Activated gamma-delta T cell (primary cell): ENCODE measurements around the gene EIF4G3.
"Not testable (repeated sequence)": the region's sequence is repeated elsewhere in the genome, so short reads cannot be mapped to it uniquely, and the experiment has no call there.

ENCODE experiments used
- DNase-seq: peaks from one replicate; lab custom pipeline; 2025; lab: John Stamatoyannopoulos, UW

Gene EIF4G3

DNA sequence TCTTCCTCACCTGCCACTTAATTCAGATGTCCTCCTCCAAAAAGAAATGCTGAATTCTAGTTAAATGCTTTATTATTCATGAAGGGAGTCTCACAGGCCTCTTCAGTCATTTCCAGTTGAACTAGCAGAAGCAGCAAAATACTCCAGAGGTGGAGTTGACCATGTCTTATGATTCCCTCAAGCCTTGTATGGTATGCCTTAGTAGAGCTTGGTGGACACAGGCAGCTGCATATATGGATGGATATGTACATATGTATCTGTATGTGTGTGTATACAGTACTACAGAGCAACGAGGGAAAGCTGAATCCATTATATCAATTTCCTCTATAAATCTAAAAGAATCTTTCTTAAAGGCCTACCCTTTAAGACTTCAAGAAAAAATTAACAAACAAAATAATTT lies 306.0 kb downstream of the EIF4G3 start:
- DNase-seq = no peak

DNA sequence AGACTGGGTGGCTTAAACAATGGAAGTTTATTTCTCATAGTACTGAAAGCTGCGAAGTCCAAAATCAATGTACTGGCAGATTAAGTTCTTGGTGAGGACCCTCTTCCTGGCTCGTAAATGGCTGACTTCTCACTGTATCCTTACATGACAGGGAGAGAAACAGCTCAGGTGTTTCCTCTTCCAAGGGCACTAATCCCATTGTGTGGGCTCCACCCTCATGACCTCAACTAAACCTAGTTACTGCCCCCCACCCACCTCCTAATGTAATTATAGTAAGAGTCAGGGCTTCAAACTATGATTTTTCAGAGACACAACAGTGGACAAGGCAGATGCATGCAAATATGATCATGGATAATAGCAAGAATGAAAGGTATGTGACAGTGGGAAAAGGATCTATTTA lies 308.4 kb downstream of the EIF4G3 start:
- no peak for DNase-seq

GRCh38 chr1:20867847-20868246 lies 308.9 kb downstream of the EIF4G3 start:
- DNase-seq = no peak

GRCh38 chr1:20867062-20867461 lies 309.6 kb downstream of the EIF4G3 start:
- no peak for DNase-seq

DNA sequence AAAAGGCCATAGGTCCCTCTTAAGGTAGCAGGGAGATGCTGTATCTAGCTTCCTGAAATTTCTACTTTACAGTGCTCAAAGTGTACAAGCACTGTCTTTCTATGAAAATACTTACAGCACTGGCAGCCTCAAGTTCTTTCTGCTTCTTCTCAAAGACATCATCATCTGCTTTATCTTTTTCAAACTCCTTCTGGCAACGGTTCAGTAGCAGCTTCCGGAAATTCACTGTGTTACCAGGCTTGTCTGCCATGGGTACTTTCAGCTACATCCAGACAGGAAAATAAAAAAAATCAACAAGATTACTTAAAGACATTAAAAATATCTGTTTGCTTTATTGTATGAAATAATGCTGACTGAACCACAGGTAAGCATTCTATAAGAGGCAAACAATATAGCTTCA lies 311.7 kb downstream of the EIF4G3 start:
- DNase-seq = no peak

DNA sequence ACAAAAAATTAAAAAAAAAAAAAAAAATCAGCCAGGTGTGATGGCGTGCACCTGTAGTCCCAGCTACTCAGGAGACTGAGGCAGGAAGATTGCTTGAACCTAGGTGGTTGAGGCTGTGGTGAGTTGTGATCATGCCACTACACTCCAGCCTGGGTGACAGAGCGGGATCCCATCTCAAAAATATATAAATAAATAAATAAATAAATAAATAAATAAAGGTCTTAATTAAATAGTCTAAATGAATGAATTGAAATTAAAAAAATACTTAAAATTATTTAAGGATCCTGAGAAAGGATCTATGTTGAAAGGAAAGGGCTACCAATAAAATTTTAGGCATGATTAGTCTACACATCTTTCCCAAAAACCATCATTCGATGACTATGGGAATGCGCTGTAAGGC lies 322.2 kb downstream of the EIF4G3 start:
- no peak for DNase-seq

GRCh38 chr1:20851791-20852190 lies 324.9 kb downstream of the EIF4G3 start:
- not testable (repeated sequence) for DNase-seq

- no peak for DNase-seq
Measured at GRCh38 chr1:20850021-20850420, 326.7 kb downstream of the EIF4G3 start.

DNA sequence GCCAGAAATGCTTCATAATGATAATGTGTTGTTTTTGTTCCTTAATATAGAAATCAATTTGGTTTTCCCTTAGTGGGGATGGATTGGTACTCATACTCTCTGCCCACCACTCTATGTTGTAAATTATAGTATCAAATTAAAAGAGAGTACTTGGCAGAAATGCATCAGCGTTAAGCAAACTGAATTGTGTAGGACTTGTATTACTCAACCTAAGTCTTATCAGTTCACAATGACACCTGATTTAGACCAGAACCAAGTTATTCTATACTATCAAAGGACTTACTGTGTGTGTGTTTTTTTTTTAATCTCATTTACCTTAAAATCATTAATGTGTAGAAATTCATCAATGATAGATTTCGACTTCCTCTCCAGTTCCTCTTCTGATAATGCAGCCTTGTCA lies 327.6 kb downstream of the EIF4G3 start:
- DNase-seq = no peak

- no peak for DNase-seq
Measured at GRCh38 chr1:20848162-20848561, 328.5 kb downstream of the EIF4G3 start.

DNA sequence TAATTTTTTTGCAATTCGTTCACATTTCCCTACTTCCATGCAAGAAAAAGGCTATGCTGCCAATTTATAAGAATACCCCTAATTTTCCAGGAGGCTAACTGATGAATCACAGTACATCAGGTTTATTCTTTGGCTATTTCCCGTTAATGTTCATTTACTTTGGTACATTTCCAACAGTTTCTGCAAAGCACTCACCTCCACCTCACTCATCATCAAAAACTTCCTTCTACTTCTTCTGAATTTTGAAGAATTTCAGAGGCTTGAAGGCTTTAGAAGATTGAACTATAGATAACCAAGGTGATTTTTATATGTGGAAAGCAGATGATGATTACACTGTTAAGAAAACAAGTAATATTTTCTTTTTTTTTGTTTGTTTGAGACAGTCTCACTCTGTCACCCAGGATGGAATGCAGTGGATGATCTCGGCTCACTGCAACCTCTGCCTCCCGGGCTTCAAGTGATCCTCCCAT lies 329.1 kb downstream of the EIF4G3 start:
- DNase-seq = no peak

DNA sequence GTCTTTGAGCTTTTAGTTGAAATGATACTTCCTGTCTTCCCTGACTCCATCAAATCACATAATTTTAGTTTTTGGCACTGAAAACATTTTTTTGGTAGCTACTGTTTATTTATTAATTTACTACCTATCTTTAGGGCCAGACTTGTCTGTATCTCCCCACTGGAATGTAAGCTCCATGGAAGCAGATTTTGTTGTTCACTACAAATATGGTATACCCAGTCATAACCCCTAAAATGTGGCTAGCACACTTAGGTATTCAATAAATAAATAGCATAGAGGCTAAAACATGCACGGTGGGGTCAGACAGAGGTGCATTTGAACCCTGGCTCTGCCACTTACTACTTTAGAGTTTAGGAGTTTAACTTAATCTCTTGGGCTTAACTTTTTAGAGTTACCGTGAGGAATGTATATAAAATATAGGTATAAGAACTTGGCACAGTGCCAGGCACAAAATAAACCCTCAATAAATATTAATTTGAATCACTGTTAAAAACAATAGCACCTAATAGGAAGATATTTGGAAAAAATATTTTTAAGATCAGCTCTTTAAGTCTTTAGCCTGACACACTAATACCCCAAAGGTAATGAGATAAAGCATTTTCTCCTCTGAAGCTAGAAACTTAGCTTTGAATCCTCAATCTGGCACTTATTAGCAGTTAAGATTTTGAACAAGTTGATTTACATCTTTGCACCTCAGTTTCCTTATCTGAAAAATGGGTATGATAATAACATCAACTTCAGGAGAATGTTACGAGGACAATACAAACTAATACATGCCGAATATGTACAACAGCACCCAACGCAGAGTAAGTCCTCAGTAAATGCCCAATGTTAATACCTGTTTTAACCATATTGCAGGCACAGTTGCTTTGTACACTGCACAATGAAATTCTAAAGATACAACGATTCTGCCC lies 330.0 kb downstream of the EIF4G3 start:
- no peak for DNase-seq

DNA sequence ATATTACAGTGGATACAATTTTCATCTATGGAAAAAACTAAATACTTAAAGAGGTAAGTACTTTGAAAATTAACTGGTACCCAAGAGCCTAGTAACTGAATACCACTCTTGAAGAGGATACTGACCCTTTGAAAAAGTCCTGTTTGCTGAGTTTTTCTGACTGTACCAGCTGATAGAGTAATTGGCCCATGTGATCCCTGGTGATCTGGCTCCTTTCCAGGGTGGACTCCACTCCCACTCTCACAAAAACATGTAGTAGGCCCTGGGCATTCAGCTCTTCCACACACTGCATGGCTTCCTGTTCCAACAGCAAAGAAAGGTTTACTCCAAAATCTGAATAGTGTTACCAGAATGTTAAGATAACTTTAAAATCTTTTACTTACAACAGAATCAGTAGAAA lies 336.0 kb downstream of the EIF4G3 start:
- no peak for DNase-seq

- no peak for DNase-seq
Measured at GRCh38 chr1:20837554-20838192, 339.0 kb downstream of the EIF4G3 start.

DNA sequence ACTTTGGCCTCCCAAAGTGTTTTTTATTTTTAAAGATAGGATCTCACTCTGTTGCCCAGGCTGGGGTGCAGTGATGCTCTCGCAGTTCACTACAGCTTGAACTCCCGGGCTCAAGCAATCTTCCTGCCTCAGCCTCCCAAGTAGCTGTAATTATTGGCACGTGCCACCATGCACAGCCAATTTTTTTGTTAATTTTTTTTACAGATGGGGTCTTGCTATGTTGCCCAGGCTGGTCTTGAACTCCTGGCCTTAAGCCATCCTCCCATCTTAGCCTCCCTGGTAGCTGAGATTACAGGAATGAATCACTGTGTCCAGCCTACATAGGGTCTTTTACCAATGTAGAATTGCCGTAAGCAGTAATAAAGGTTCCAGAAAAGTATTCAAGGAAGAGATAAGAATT lies 340.5 kb downstream of the EIF4G3 start:
- DNase-seq = no peak

- no peak for DNase-seq
Measured at GRCh38 chr1:20834780-20835179, 341.9 kb downstream of the EIF4G3 start.

DNA sequence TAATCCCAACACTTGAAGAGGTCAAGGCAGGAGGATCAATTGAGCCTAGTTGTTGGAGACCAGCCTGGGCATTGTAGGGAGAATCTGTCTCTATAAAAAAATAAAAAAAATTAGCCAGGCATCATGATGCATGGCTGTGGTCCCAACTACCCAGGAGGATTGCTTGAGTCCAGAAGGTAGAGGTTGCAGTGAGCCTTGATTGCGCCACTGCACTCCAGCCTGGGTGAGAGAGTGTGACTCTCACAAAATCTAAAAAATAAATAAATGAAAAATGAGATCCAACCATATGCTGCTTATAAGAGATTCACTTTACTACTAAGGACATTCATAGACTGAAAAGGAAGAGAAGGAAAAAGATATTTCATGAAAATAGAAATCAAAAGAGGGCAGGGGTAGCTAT lies 342.5 kb downstream of the EIF4G3 start:
- no peak for DNase-seq

DNA sequence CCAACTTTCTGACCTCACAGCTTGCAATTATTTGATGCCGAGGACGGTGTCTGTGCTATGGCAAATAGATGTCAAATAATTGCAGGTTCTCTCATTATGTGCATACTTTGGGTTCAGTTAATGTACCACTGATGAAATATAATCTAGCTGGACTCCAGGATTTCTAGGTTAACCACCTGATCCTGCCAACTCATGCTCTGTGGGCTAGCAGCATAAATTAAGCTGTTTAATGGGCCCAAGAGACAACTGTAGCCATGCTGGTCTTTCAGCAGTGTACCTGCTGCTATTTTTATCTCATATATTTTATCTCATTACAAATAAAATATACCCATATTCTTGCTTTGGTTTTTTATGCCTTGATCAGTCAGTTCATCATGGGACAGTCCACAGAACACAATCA lies 346.3 kb downstream of the EIF4G3 start:
- DNase-seq = no peak

DNA sequence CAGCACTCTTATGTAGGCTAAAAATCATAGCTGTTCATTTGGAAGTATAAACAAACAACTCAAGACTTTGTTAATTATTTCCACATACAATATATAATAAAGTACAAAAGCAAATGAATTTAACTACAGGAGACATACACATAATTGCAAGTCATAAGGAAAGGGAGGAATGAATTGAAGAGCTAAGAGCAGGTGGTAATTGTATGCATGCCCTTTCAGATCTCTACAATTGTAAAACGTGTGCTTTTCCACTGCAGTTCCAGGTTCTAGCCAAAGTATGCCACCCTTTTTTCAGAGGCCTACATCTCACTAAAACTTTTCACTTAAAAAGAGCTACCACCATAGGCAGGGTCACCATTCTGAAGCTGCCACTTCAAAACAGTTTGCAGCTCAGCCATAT lies 346.8 kb downstream of the EIF4G3 start:
- no peak for DNase-seq

DNA sequence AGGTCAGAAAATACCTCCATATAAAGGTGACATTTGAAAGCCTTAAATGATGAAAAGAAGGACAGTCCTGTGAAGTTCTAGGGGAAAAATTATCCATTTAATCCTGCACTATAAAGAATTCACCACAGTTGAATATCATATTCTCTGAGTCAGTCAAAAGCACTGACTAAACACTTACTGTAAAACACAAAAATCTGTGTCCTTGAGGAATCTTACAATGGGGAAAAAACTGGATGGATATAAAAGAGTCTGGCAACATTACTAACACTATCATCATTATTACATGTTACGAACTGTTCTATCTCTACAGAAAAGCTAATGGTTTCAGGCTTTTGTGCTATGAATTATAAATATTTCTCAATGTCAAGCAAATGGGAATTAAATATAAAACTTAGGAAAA lies 347.2 kb downstream of the EIF4G3 start:
- no peak for DNase-seq

DNA sequence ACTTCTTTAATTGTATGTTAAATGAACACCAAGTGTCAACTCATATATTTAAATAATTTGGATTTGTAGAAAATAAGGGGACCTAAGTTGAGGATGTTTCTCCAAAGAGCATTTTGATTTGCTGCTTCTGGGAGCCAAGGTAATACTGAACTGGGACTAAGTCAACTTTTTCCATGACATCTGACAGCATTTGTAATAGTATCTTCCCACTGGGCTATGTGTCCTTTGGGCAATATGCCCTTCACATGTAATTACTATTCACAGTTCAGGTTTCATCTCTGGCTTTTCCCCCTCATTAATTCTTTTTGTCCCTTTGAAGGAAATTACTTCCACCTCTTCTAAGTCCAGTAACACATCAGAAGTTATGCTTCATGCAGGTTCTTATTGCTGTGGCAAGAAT lies 352.9 kb downstream of the EIF4G3 start:
- no peak for DNase-seq

DNA sequence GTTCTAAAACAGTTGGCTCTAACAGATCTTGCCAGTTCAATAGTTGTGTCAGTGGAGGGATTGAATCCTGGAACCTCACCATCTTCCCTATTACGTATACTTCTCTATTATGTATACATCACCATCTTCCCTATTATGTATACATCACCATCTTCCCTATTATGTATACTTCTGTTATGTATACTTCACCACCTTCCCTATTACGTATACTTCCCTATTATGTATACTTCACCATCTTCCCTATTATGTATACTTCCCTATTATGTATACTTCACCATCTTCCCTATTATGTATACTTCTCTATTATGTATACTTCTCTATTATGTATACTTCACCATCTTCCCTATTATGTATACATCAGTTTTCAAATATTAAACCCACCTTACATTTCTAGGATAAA lies 355.2 kb downstream of the EIF4G3 start:
- no peak for DNase-seq

DNA sequence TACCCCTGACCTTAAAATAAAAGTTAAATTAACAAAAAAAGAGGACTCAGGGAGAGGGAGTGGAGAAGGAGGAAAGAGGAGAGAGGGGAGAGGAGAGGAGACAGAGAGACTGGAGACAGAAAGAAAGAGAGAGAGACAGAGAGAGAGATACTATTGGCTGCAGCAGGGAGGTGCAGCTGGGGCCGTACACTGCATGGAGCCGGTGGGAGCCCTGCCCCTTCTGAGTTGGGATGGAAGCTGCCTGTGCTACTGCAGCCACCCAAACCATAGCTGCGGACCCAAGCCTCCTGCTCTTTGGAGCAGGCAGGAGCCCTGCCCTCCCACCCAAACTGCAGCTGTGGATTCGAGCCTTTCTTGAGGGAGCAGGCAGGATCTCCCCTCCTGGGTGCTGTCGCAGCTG lies 356.9 kb downstream of the EIF4G3 start:
- no peak for DNase-seq

DNA sequence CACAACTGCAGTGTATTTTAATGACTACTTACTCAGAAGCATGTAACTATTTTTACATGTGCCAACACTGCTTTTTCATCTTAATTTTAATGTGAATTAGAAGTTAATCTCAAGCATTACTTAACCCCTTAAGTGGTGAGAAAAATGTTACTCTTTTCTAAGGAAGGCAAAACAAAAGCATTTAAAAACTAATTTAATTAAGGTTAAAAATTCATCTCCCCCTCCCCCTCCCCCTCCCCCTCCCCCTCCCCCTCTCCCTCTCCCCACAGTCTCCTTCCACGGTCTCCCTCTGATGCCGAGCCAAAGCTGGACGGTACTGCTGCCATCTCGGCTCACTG lies 362.2 kb downstream of the EIF4G3 start:
- DNase-seq = no peak
